Omental fat pad (tissue), 4 donors: ENCODE measurements around the gene EIPR1. TPM values are rescaled to one million over a fixed set of nuclear protein-coding genes. Genes with fewer than 3 reads are reported as not detected.

Experiments
- ATAC-seq: fragments of 150-250 bp; one replicate; pipeline ENCODE4 v1.9.1; 2016; ENCODE audit warnings: mild to moderate bottlenecking, moderate library complexity; ENCODE audit not compliant: low FRiP score
- DNase-seq: peaks from one replicate; pipeline ENCODE4 v3.0.0-alpha.2; 2019; ENCODE audit warnings: low spot score
- CTCF ChIP-seq, 3 donors: fragments of 450-650 bp; IDR thresholded peaks; one replicate each; pipeline ENCODE4 v1.5.1; 2016 to 2017; ENCODE audit warnings: antibody characterized with exemption in 3 of 3, mild to moderate bottlenecking in 3 of 3, moderate library complexity in 2 of 3
- total RNA-seq, 4 donors: library from RNA; depleted of rRNA; stranded (reverse); fragments of >200 nt; gene quantifications; one replicate each; pipeline ENCODE4 v1.1.0, GENCODE V29; 2016

The EIPR1 gene
- total RNA-seq, 4 donors from 2014 or later: 18.5 to 29.8 (median 21.5) TPM

- TF ChIP-seq CTCF (IDR thresholded peaks at IDR 0.05): no peak
- ATAC-seq: no peak
- DNase-seq: no peak
These were observed 40.8 kb downstream of the EIPR1 start for GRCh38 chr2:3336844-3337243.

- ATAC-seq: no peak
- DNase-seq: no peak
- TF ChIP-seq CTCF (IDR thresholded peaks at IDR 0.05): no peak
These were observed 42.9 kb downstream of the EIPR1 start for GRCh38 chr2:3334392-3335345.

GRCh38 chr2:3332133-3332532, 45.5 kb downstream of the EIPR1 start:
- DNase-seq: no peak
- no peak for TF ChIP-seq CTCF (IDR thresholded peaks at IDR 0.05)
- no peak for ATAC-seq

- no peak for TF ChIP-seq CTCF (IDR thresholded peaks at IDR 0.05)
- ATAC-seq (no peak), DNase-seq (no peak)
These were observed 48.1 kb downstream of the EIPR1 start for GRCh38 chr2:3329491-3329890.

GRCh38 chr2:3326871-3327270, 50.7 kb downstream of the EIPR1 start:
- no peak for DNase-seq
- ATAC-seq: no peak
- TF ChIP-seq CTCF (IDR thresholded peaks at IDR 0.05): no peak

- DNase-seq: no peak
These were observed 51.5 kb downstream of the EIPR1 start for GRCh38 chr2:3326182-3326537.

More at GRCh38 chr2:3326182-3326537, 51.5 kb downstream of the EIPR1 start:
- ATAC-seq: no peak
- TF ChIP-seq CTCF (IDR thresholded peaks at IDR 0.05): no peak
